Measurements from ENCODE around the gene VCX3A.

VCX3A gene

DNA sequence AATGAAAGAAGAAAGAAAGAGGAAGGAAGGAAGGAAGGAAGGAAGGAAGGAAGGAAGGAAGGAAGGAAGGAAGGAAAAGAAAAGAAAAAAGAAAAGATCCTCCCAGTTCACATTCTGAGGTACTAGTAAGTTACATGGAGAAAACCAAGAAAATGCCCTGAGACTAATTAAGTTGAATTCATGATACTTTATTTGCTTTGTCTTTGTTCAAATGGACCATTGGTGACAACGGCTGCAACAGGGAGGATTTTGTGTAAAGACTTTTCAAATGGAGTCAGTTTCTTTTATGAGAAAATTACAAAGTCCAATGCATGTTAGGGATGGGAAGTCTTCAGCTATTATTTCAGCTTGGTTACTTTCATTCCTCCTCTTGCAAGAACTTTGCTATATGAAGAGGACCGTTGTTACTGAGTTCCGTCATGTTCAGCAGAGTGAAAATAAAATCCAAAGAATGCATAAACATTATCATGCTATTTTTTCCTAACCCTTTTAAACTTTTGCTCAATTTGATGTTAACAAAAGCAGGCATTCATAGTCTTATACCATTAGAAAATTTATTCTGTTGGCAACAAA, 8.3 kb downstream of the VCX3A start:
- TF ChIP-seq, protein P1, sequence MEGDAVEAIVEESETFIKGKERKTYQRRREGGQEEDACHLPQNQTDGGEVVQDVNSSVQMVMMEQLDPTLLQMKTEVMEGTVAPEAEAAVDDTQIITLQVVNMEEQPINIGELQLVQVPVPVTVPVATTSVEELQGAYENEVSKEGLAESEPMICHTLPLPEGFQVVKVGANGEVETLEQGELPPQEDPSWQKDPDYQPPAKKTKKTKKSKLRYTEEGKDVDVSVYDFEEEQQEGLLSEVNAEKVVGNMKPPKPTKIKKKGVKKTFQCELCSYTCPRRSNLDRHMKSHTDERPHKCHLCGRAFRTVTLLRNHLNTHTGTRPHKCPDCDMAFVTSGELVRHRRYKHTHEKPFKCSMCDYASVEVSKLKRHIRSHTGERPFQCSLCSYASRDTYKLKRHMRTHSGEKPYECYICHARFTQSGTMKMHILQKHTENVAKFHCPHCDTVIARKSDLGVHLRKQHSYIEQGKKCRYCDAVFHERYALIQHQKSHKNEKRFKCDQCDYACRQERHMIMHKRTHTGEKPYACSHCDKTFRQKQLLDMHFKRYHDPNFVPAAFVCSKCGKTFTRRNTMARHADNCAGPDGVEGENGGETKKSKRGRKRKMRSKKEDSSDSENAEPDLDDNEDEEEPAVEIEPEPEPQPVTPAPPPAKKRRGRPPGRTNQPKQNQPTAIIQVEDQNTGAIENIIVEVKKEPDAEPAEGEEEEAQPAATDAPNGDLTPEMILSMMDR (IDR thresholded peaks at IDR 0.05; ENCODE audit: extremely low read depth, insufficient read depth, missing control alignments), result no peak
- DNase-seq (ENCODE audit: low spot score), result no peak
- in situ Hi-C loops (cut with MboI; ENCODE audit: low pct_unique_long_range_greater_than_20kb, low sequenced_read_pairs, unreplicated experiment), result no loop called here

DNA sequence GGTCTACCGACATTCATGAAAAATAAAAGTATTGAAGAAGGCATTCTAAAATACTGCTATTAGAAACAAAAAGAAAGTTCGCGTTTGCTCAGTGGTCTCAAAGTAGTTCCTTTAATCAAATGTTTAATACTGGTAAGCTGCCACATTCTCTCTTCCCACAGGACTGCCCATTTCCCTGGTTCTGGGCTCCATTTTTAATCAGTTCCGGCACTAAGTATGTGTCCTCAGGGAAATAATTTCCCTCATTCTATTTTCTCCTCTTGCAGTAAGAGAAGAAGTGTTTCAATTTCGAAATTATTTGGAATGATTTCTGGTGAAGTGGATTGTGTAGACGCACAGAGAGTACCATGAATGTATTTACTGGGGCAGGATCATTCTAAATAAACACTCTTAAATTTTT, 17.5 kb downstream of the VCX3A start:
- DNase-seq (ENCODE audit: low spot score), result no peak
- in situ Hi-C loops (cut with MboI; ENCODE audit: low pct_unique_long_range_greater_than_20kb, low sequenced_read_pairs, unreplicated experiment), result no loop called here
- TF ChIP-seq, protein P1 (IDR thresholded peaks at IDR 0.05; ENCODE audit: extremely low read depth, insufficient read depth, missing control alignments), result no peak

DNA sequence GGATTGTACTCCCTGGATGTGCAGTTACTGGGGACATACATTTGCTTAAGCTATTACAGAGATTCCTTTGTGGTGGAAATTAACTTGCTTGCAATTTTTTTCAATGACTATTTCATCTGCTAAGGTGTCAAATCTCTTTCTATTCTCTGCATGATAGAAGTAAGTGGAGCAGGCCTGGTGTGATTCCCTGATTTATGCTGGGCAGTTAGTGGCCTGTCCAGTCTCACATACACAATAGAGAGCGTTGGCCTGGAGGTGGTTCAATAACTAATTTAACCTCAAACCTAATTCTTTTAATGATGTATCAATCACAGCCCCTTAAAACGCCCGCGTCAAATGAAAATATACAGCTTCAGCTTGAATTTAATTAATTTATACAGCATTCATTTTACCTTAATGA, 28.5 kb downstream of the VCX3A start:
- no peak for DNase-seq (ENCODE audit: low spot score)
- in situ Hi-C loops (cut with MboI; ENCODE audit: low pct_unique_long_range_greater_than_20kb, low sequenced_read_pairs, unreplicated experiment), result no loop called here
- TF ChIP-seq, protein P1 (IDR thresholded peaks at IDR 0.05; ENCODE audit: extremely low read depth, insufficient read depth, missing control alignments), result no peak

DNA sequence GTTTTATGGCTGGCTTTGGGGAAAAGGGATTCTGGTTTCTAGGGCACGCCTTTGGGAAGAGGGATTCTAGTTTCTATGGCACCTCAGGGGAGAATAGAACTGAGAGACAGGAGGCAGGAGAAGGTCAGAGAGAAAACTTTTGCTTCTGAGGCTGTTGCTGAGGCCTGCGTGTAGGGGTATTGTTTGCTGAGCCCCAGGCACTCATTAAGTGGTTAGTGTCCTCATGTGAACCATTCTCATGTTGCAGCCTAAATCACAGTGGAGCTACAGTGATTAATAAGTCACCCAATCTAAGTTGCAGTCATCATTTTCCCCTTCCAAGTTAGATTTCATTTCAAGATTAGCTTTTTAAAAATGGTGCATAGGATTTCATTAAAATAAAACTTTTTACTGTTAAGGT, 29.0 kb downstream of the VCX3A start:
- in situ Hi-C loops (cut with MboI; ENCODE audit: low pct_unique_long_range_greater_than_20kb, low sequenced_read_pairs, unreplicated experiment), result no loop called here
- TF ChIP-seq, protein P1 (IDR thresholded peaks at IDR 0.05; ENCODE audit: extremely low read depth, insufficient read depth, missing control alignments), result no peak
- no peak for DNase-seq (ENCODE audit: low spot score)

DNA sequence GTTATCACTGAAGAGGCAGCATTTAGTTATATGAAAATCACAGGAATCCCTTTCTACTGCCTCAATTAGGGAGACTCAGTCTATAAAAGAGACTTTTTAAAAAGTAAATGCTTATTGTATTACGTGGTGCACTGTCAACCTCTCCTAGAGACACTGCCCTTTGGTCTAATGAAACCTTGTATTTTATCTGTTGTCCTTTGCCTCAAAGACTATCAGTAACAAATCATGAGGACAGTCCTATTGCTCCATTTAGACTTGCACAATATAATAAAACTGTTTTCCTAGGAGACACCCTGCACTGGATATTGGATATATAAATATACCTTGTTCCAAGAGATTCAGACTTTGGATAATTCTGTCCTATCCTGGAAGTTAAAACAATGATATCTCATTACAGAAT, 34.2 kb downstream of the VCX3A start:
- in situ Hi-C loops (cut with MboI; ENCODE audit: low pct_unique_long_range_greater_than_20kb, low sequenced_read_pairs, unreplicated experiment), result no loop called here
- TF ChIP-seq, protein P1 (IDR thresholded peaks at IDR 0.05; ENCODE audit: extremely low read depth, insufficient read depth, missing control alignments), result no peak
- DNase-seq (ENCODE audit: low spot score), result no peak

DNA sequence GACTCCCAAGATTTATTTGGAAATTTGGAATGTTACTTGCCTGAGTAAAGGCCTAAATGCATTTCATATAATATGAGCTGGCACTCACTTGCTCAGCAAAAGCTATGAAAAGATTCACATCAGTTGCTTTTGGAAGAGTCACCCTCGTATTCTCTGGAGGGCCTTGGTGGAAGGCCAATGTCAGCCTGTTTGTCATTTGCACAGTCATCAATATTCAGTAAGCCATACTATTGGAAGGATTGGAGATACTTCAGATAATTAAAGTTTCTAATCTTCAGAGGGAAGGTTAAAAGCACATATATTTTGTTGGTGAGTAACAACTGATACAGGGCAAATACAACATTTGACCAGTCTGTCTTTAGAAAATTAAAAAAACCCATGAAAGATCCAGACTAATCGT, 36.6 kb downstream of the VCX3A start:
- in situ Hi-C loops (cut with MboI; ENCODE audit: low pct_unique_long_range_greater_than_20kb, low sequenced_read_pairs, unreplicated experiment), result no loop called here
- TF ChIP-seq, protein P1 (IDR thresholded peaks at IDR 0.05; ENCODE audit: extremely low read depth, insufficient read depth, missing control alignments), result no peak
- DNase-seq (ENCODE audit: low spot score), result no peak

Measured in GM13977 (cell line).